ENCODE data around the gene FGFR3.
"Not testable (repeated sequence)": the region's sequence is repeated elsewhere in the genome, so short reads cannot be mapped to it uniquely, and the experiment has no call there.

FGFR3 gene

GRCh38 chr4:1815096-1815996 lies 22.3 kb downstream of the FGFR3 start:
- DNase-seq (ENCODE audit: low read depth in 1 of 2, low spot score in 1 of 2): no peak

- DNase-seq (ENCODE audit: low read depth in 1 of 2, low spot score in 1 of 2): no peak
Observed at GRCh38 chr4:1815997-1816860, 23.1 kb downstream of the FGFR3 start.

- no peak for DNase-seq (ENCODE audit: low read depth in 1 of 2, low spot score in 1 of 2)
Observed at GRCh38 chr4:1819284-1819683, 26.2 kb downstream of the FGFR3 start.

GRCh38 chr4:1819816-1820215 lies 26.7 kb downstream of the FGFR3 start:
- DNase-seq (ENCODE audit: low read depth in 1 of 2, low spot score in 1 of 2): no peak

- DNase-seq (ENCODE audit: low read depth in 1 of 2, low spot score in 1 of 2): no peak
Observed at GRCh38 chr4:1821679-1822567, 28.8 kb downstream of the FGFR3 start.

- DNase-seq (ENCODE audit: low read depth in 1 of 2, low spot score in 1 of 2): no peak
Observed at GRCh38 chr4:1822568-1823544, 29.8 kb downstream of the FGFR3 start.

- no peak for DNase-seq (ENCODE audit: low read depth in 1 of 2, low spot score in 1 of 2)
Observed at GRCh38 chr4:1823545-1823932, 30.4 kb downstream of the FGFR3 start.

- DNase-seq (ENCODE audit: low read depth in 1 of 2, low spot score in 1 of 2): no peak
Observed at GRCh38 chr4:1824746-1825145, 31.7 kb downstream of the FGFR3 start.

GRCh38 chr4:1825326-1825725 lies 32.2 kb downstream of the FGFR3 start:
- no peak for DNase-seq (ENCODE audit: low read depth in 1 of 2, low spot score in 1 of 2)

- no peak for DNase-seq (ENCODE audit: low read depth in 1 of 2, low spot score in 1 of 2)
Observed at GRCh38 chr4:1826531-1827350, 33.6 kb downstream of the FGFR3 start.

- DNase-seq (ENCODE audit: low read depth in 1 of 2, low spot score in 1 of 2): no peak
Observed at GRCh38 chr4:1830234-1830633, 37.1 kb downstream of the FGFR3 start.

- DNase-seq (ENCODE audit: low read depth in 1 of 2, low spot score in 1 of 2): no peak
Observed at GRCh38 chr4:1830642-1831228, 37.6 kb downstream of the FGFR3 start.

- no peak for DNase-seq (ENCODE audit: low read depth in 1 of 2, low spot score in 1 of 2)
Observed at GRCh38 chr4:1831331-1831730, 38.2 kb downstream of the FGFR3 start.

GRCh38 chr4:1832690-1833089 lies 39.6 kb downstream of the FGFR3 start:
- DNase-seq (ENCODE audit: low read depth in 1 of 2, low spot score in 1 of 2): no peak

GRCh38 chr4:1833307-1834046 lies 40.4 kb downstream of the FGFR3 start:
- DNase-seq (ENCODE audit: low read depth in 1 of 2, low spot score in 1 of 2): no peak

- no peak for DNase-seq (ENCODE audit: low read depth in 1 of 2, low spot score in 1 of 2)
Observed at GRCh38 chr4:1834047-1834775, 41.1 kb downstream of the FGFR3 start.

GRCh38 chr4:1835836-1836235 lies 42.7 kb downstream of the FGFR3 start:
- not testable (repeated sequence) for DNase-seq (ENCODE audit: low read depth in 1 of 2, low spot score in 1 of 2)

Data from activated CD4-positive, alpha-beta T cell treated with anti-CD3 and anti-CD28 coated beads, Interleukin-2, amount 50 U/mL, for 24 hours (primary cell).